ENCODE results near the gene DTX2. TPM values are rescaled to one million over a fixed set of nuclear protein-coding genes. Genes with fewer than 3 reads are reported as not detected.
"Not testable (repeated sequence)": the region's sequence is repeated elsewhere in the genome, so short reads cannot be mapped to it uniquely, and the experiment has no call there.

The DTX2 gene
- polyA plus RNA-seq, 4 donors, result 16.0 to 41.2 (median 30.9) TPM

DNA sequence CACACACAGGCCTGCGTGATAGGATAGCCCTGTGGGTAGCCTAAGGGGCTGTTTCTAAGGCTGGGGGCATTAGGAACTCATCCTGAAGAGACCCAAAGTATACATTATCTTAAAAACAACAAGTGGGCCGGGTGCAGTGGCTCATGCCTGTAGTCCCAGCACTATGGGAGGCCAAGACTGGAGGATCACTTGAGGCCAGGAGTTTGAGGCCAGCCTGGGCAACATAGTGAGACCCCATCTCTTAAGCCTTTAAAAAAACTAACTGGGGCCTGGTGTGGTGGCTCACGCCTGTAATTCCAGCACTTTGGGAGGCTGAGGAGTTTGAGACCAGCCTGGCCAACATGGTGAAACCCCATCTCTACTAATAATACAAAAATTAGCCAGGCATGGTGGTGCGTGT is 36.0 kb upstream of the DTX2 start:
- not testable (repeated sequence) for DNase-seq; H3K36me3 ChIP-seq (ENCODE audit: control insufficient read depth in 3 of 3, insufficient read depth in 2 of 3, low read depth in 1 of 3, low read length in 3 of 3); H3K27ac ChIP-seq (ENCODE audit: low read depth in 1 of 3, low read length in 2 of 3); H3K4me3 ChIP-seq (ENCODE audit: low read depth in 1 of 3, low read length in 3 of 3); FAIRE-seq; H3K9me3 ChIP-seq (ENCODE audit: control insufficient read depth in 2 of 2, insufficient read depth in 1 of 2, low read depth in 1 of 2, low read length in 1 of 2); H3K27me3 ChIP-seq (ENCODE audit: control insufficient read depth in 3 of 3, insufficient read depth in 3 of 3, low read length in 3 of 3)
- WGBS, 3 donors, result 90 to 95% (median 94%) methylated on average over 4 of the region's 4 CpGs
- H3K4me1 ChIP-seq (ENCODE audit: control insufficient read depth in 3 of 3, insufficient read depth in 2 of 3, low read depth in 1 of 3, low read length in 2 of 3), result peaks cover 0 to 19% (median 0%) of the 10 kb centered on the region in 3 donors

DNA sequence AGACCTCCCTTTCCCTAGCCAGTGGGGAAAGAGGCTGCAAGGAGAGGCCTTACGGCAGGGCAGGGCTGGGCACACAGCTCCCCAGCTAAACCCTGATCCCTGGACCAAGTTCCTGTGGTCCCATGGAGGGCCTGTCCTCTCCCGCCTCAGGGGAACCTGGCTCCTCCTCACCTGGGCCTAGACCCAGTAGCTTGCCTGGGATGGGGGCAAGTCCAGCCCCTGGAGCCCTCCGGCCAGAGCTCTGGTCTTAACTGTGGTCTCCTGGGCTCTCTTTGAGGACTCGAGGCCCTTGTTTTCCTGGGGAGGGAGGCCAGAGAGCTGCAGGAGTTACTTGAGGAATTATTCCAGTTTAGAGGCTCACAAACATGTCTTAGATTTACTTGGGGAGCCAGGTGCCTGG is 35.3 kb upstream of the DTX2 start:
- Histone ChIP-seq H3K4me3 (ENCODE audit: low read depth in 1 of 3, low read length in 3 of 3) (no peak overlapping the region), H3K27me3 (ENCODE audit: control insufficient read depth in 3 of 3, insufficient read depth in 3 of 3, low read length in 3 of 3) (no peaks in the 10 kb centered on the region), H3K36me3 (ENCODE audit: control insufficient read depth in 3 of 3, insufficient read depth in 2 of 3, low read depth in 1 of 3, low read length in 3 of 3) (peaks cover 0 to 4% (median 0%) of the 10 kb centered on the region in 3 donors), H3K4me1 (ENCODE audit: control insufficient read depth in 3 of 3, insufficient read depth in 2 of 3, low read depth in 1 of 3, low read length in 2 of 3) (peaks cover 0 to 19% (median 0%) of the 10 kb centered on the region in 3 donors), H3K9me3 (ENCODE audit: control insufficient read depth in 2 of 2, insufficient read depth in 1 of 2, low read depth in 1 of 2, low read length in 1 of 2) (no peaks in the 10 kb centered on the region), H3K27ac (ENCODE audit: low read depth in 1 of 3, low read length in 2 of 3) (no peak overlapping the region)
- FAIRE-seq (no peak), DNase-seq (no peak)
- WGBS, 3 donors, result 89 to 94% (median 91%) methylated on average over 4 of the region's 4 CpGs

DNA sequence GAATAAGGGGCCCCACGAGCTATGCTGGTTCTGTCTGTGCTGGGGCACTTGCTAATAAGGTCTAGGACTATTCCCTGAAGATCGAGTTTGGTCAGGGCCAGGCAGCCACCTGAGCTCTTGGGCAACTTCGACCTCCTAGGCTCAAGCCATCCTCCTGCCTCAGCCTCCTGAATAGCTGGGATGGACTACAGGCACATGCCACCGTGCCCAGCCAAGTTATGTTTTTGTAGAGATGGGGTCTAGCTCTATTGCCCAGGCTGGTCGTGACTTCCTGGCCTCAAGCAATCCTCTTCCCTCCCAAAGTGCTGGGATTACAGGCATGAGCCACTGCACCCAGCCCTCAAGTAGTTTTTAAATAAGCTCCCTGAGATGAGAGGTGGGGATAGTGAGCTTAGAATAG is 33.9 kb upstream of the DTX2 start:
- no peak overlapping the region for H3K27ac ChIP-seq (ENCODE audit: low read depth in 1 of 3, low read length in 2 of 3)
- DNase-seq (peak in 1 of 2 donors; percentile 48), FAIRE-seq (no peak)
- peaks cover 0 to 7% (median 0%) of the 10 kb centered on the region in 3 donors for H3K36me3 ChIP-seq (ENCODE audit: control insufficient read depth in 3 of 3, insufficient read depth in 2 of 3, low read depth in 1 of 3, low read length in 3 of 3)
- no peak overlapping the region for H3K4me3 ChIP-seq (ENCODE audit: low read depth in 1 of 3, low read length in 3 of 3)
- H3K27me3 ChIP-seq (ENCODE audit: control insufficient read depth in 3 of 3, insufficient read depth in 3 of 3, low read length in 3 of 3), result no peaks in the 10 kb centered on the region
- peaks cover 0 to 19% (median 0%) of the 10 kb centered on the region in 3 donors for H3K4me1 ChIP-seq (ENCODE audit: control insufficient read depth in 3 of 3, insufficient read depth in 2 of 3, low read depth in 1 of 3, low read length in 2 of 3)
- WGBS, 3 donors, result 73 to 79% (median 74%) methylated on average over 5 of the region's 5 CpGs
- H3K9me3 ChIP-seq (ENCODE audit: control insufficient read depth in 2 of 2, insufficient read depth in 1 of 2, low read depth in 1 of 2, low read length in 1 of 2), result no peaks in the 10 kb centered on the region

DNA sequence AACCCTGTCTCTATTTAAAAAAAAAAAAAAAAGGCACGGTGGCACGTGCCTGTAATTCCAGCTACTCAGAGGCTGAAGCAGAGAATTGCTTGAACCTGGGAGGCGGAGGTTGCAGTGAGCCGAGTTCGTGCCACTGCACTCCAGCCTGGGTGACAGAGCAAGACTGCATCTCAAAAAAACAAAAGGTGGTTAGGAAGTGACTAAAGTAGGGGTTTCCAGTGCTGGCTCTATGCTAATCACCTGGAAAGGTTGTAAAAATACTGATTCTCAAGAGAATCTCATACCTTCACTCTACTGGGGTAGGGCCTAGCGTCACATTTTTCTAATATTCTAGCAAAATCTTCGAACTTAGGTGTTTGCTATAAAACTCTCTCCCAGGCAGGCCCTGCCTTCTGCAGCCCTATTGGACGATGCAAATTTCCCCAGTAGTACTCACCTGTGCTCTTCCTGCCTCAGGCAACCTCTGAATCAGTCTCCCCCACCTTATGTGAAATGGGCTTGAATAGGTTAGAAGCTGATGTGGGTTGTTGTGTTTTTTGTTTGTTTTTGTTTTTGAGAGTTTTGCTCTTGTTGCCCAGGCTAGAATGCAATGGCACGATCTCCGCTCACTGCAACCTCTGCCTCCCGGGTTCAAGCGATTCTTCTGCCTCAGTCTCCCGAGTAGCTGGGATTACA is 33.2 kb upstream of the DTX2 start:
- H3K36me3 ChIP-seq (ENCODE audit: control insufficient read depth in 3 of 3, insufficient read depth in 2 of 3, low read depth in 1 of 3, low read length in 3 of 3), result peaks cover 0 to 7% (median 0%) of the 10 kb centered on the region in 3 donors

DNA sequence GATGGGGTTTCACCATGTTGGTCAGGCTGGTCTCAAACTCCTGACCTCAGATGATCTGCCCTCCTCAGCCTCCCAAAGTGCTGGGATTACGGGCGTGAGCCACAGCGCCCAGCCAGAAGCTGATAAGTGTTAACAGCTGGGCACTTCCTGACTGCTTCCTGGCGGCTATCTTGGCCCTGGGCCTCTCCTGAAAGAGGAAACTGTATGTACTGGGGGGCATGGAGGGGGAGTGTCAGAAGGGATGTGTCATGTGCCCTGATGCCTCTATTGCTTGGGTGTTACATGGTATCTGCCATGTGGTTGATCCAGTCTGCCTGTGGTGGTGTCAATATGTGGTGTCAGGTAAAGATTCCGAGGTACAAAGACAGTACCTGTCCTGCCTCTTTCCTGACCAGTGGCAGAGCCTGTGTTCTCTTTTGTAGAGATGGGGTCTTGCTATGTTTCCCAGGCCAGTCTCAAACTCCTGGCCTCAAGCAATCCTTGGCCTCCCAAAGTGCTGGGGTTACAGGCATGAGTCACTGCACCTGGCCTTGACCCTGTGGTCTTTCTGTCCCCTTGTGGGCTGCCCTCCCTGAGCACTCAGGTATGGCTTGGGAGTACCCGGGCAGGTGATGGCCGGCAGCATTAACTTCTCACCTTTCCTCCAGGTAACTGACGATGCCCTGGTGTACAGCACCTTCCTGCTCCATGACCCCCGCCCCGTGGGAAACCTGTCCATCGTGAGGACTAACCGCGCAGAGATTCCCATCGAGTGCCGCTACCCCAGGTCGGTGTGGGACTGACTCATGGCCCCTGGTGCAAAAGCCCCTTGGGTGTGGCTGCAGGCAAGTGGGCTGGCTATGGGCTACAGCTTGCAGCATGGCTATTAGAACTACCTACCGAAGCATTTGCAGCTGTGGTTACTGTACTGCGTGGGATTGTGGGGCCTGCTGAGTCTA is 32.4 kb upstream of the DTX2 start:
- Histone ChIP-seq H3K4me3 (ENCODE audit: low read depth in 1 of 3, low read length in 3 of 3) (no peak overlapping the region), H3K27me3 (ENCODE audit: control insufficient read depth in 3 of 3, insufficient read depth in 3 of 3, low read length in 3 of 3) (no peaks in the 10 kb centered on the region), H3K9me3 (ENCODE audit: control insufficient read depth in 2 of 2, insufficient read depth in 1 of 2, low read depth in 1 of 2, low read length in 1 of 2) (no peaks in the 10 kb centered on the region), H3K27ac (ENCODE audit: low read depth in 1 of 3, low read length in 2 of 3) (no peak overlapping the region), H3K36me3 (ENCODE audit: control insufficient read depth in 3 of 3, insufficient read depth in 2 of 3, low read depth in 1 of 3, low read length in 3 of 3) (peaks cover 0 to 7% (median 0%) of the 10 kb centered on the region in 3 donors), H3K4me1 (ENCODE audit: control insufficient read depth in 3 of 3, insufficient read depth in 2 of 3, low read depth in 1 of 3, low read length in 2 of 3) (peaks cover 0 to 10% (median 0%) of the 10 kb centered on the region in 3 donors)
- peak in 1 of 2 donors; percentile 32 for DNase-seq
- 79 to 85% (median 82%) methylated on average over 18 of the region's 18 CpGs for WGBS, 3 donors
- FAIRE-seq, result no peak

More for the DNA sequence above, 33.2 kb upstream of the DTX2 start:
- Histone ChIP-seq H3K9me3 (ENCODE audit: control insufficient read depth in 2 of 2, insufficient read depth in 1 of 2, low read depth in 1 of 2, low read length in 1 of 2) (no peaks in the 10 kb centered on the region), H3K4me3 (ENCODE audit: low read depth in 1 of 3, low read length in 3 of 3) (no peak overlapping the region), H3K4me1 (ENCODE audit: control insufficient read depth in 3 of 3, insufficient read depth in 2 of 3, low read depth in 1 of 3, low read length in 2 of 3) (peaks cover 0 to 16% (median 0%) of the 10 kb centered on the region in 3 donors), H3K27me3 (ENCODE audit: control insufficient read depth in 3 of 3, insufficient read depth in 3 of 3, low read length in 3 of 3) (no peaks in the 10 kb centered on the region), H3K27ac (ENCODE audit: low read depth in 1 of 3, low read length in 2 of 3) (no peak overlapping the region)
- FAIRE-seq, result no peak
- 92 to 93% (median 93%) methylated on average over 13 of the region's 13 CpGs for WGBS, 3 donors
- no peak for DNase-seq

DNA sequence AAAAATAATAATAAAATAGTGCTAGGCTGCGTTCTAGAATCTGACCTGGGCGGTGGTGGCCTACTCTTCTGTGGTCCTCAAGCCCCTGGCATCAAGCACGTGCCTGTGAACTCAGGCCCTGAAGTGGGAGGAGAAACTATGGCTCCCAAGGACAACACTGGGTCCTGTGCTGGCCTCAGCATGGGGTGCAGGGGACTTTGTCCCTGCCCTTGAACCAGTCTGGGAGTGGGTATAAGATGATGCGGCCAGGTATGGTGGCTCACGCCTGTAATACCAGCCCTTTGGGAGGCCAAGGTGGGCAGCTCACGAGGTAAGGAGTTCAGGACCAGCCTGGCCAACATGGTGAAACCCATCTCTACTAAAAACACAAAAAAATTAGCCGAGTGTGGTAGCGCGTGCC is 31.3 kb upstream of the DTX2 start:
- H3K27me3 ChIP-seq (ENCODE audit: control insufficient read depth in 3 of 3, insufficient read depth in 3 of 3, low read length in 3 of 3), result no peaks in the 10 kb centered on the region
- 92 to 94% (median 93%) methylated on average over 9 of the region's 9 CpGs for WGBS, 3 donors
- H3K36me3 ChIP-seq (ENCODE audit: control insufficient read depth in 3 of 3, insufficient read depth in 2 of 3, low read depth in 1 of 3, low read length in 3 of 3), result peaks cover 0 to 7% (median 0%) of the 10 kb centered on the region in 3 donors
- no peak overlapping the region for H3K4me3 ChIP-seq (ENCODE audit: low read depth in 1 of 3, low read length in 3 of 3)
- H3K9me3 ChIP-seq (ENCODE audit: control insufficient read depth in 2 of 2, insufficient read depth in 1 of 2, low read depth in 1 of 2, low read length in 1 of 2), result no peaks in the 10 kb centered on the region
- FAIRE-seq (no peak), DNase-seq (no peak)
- H3K27ac ChIP-seq (ENCODE audit: low read depth in 1 of 3, low read length in 2 of 3), result no peak overlapping the region
- H3K4me1 ChIP-seq (ENCODE audit: control insufficient read depth in 3 of 3, insufficient read depth in 2 of 3, low read depth in 1 of 3, low read length in 2 of 3), result peaks cover 0 to 10% (median 0%) of the 10 kb centered on the region in 3 donors

DNA sequence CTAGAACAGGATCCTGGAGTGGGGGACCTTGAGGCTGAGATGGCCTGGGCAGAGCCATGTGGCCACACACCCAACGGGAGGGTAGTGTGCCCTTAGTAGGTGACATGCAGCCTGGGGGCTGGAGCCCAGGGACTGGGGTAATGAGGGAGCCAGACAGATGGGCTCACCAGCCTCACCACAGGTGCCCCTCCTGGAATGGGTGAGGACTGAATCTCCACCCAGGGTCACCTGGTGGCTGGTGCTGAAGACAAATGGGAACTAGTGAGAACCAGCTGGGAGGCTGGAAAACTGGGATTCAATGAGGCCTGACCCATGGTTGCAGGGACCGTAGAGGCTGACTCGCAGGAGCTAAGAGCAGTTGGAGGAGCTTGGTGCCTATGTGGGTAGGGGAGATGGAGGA is 30.7 kb upstream of the DTX2 start:
- Histone ChIP-seq H3K9me3 (ENCODE audit: control insufficient read depth in 2 of 2, insufficient read depth in 1 of 2, low read depth in 1 of 2, low read length in 1 of 2) (no peaks in the 10 kb centered on the region), H3K4me1 (ENCODE audit: control insufficient read depth in 3 of 3, insufficient read depth in 2 of 3, low read depth in 1 of 3, low read length in 2 of 3) (peaks cover 0 to 10% (median 0%) of the 10 kb centered on the region in 3 donors), H3K27ac (ENCODE audit: low read depth in 1 of 3, low read length in 2 of 3) (no peak overlapping the region), H3K27me3 (ENCODE audit: control insufficient read depth in 3 of 3, insufficient read depth in 3 of 3, low read length in 3 of 3) (no peaks in the 10 kb centered on the region), H3K36me3 (ENCODE audit: control insufficient read depth in 3 of 3, insufficient read depth in 2 of 3, low read depth in 1 of 3, low read length in 3 of 3) (peaks cover 0 to 7% (median 0%) of the 10 kb centered on the region in 3 donors), H3K4me3 (ENCODE audit: low read depth in 1 of 3, low read length in 3 of 3) (no peak overlapping the region)
- 89 to 100% (median 97%) methylated on average over 3 of the region's 3 CpGs for WGBS, 3 donors
- no peak for FAIRE-seq
- DNase-seq, result no peak

DNA sequence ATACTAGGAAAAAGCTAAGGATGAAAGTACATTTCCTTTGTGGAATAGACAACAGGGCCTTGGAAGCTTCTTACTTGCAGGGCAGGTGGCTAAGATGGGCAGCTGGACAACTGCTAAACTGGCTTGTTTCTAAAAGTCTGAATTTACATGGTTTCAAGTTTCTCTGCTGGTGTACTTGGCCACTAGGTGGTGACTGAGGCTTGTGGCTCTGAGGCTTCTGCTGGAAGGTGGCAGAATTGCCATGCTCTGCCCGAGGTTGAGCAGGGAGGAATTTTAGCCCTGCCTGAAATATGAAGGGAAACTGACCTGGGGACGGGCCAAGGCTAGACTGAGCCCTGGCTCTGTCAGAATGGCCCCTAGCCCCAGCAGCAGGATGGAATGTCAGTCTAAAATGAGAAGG is 23.6 kb upstream of the DTX2 start:
- not testable (repeated sequence) for H3K36me3 ChIP-seq (ENCODE audit: control insufficient read depth in 3 of 3, insufficient read depth in 2 of 3, low read depth in 1 of 3, low read length in 3 of 3); FAIRE-seq; H3K27ac ChIP-seq (ENCODE audit: low read depth in 1 of 3, low read length in 2 of 3); H3K27me3 ChIP-seq (ENCODE audit: control insufficient read depth in 3 of 3, insufficient read depth in 3 of 3, low read length in 3 of 3); H3K9me3 ChIP-seq (ENCODE audit: control insufficient read depth in 2 of 2, insufficient read depth in 1 of 2, low read depth in 1 of 2, low read length in 1 of 2); H3K4me1 ChIP-seq (ENCODE audit: control insufficient read depth in 3 of 3, insufficient read depth in 2 of 3, low read depth in 1 of 3, low read length in 2 of 3); H3K4me3 ChIP-seq (ENCODE audit: low read depth in 1 of 3, low read length in 3 of 3)
- DNase-seq, result peak; percentile 72 to 77
- 0 to 6% (median 0%) methylated on average over 1 to 2 of the region's 2 CpGs for WGBS, 3 donors
